ENCODE results near the gene KIAA0040.

DNA sequence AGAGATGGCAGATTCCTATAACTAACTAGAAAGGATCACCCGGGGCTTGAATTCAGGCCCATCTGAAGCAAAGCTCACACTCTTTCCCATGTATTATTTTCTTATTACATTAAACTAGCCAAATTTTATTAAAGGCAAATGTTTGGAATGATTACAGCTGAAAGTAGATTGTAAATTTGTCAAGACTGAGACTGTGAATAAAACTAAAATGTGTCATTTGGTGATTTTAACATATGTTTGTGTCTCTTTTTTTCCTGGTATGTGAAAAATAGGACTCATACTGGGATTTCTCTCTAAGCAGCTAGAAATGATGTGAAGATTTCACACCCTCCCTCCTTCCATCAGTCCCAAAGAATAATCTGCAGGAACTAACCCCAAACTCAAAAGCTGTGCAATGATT is 19.1 kb upstream of the KIAA0040 start:
- TF ChIP-seq YY1 (IDR thresholded peaks at IDR 0.05; ENCODE audit: insufficient read depth, insufficient read length) (no peak), ZNF274 (IDR thresholded peaks at IDR 0.05; ENCODE audit: low read depth, low read length) (no peak)
